GM12878 (cell line): ENCODE data around the gene PSMD1. TPM values are rescaled to one million over a fixed set of nuclear protein-coding genes. Genes with fewer than 3 reads are reported as not detected.

Source experiments
- BACH1 ChIP-seq: fragments of 450-650 bp; IDR thresholded peaks from 2 replicates; pipeline ENCODE4 v1.6.1; 2017; ENCODE audit warnings: mild to moderate bottlenecking, borderline replicate concordance
- ETV6 ChIP-seq, 2 experiments: fragments of 450-650 bp in 1 of 2; IDR thresholded peaks in 1 of 2; conservative IDR thresholded peaks in 1 of 2; 2 replicates each; pipeline ENCODE4 v1.6.1; 2014; ENCODE audit warnings: antibody characterized with exemption in 1 of 2, borderline replicate concordance in 1 of 2, low read depth in 1 of 2, mild to moderate bottlenecking in 1 of 2, moderate library complexity in 1 of 2
- IKZF2 ChIP-seq, 2 experiments: fragments of 450-650 bp; IDR thresholded peaks; 2 replicates each; pipeline ENCODE4 v1.6.1; 2017; ENCODE audit warnings: mild to moderate bottlenecking in 2 of 2, moderate library complexity in 2 of 2
- MXI1 ChIP-seq: fragments of 150-350 bp; IDR thresholded peaks from 2 replicates; pipeline ENCODE4 v1.6.1; 2011; ENCODE audit warnings: low read depth, mild to moderate bottlenecking, inconsistent platforms, low read length, improper control_type of control experiment
- NFIC ChIP-seq: IDR thresholded peaks from 2 replicates; pipeline ENCODE4 v1.6.1; 2012; ENCODE audit warnings: low read depth, mild to moderate bottlenecking, inconsistent platforms, low read length, moderate library complexity
- NFYB ChIP-seq: IDR thresholded peaks from 2 replicates; pipeline ENCODE4 v1.6.1; 2011; ENCODE audit warnings: low read depth, mild to moderate bottlenecking, low read length, improper control_type of control experiment, moderate library complexity; ENCODE audit not compliant: insufficient read depth
- NRF1 ChIP-seq: conservative IDR thresholded peaks from 2 replicates; pipeline ENCODE4 v1.6.1; 2011; ENCODE audit warnings: mild to moderate bottlenecking, low read depth, low read length, improper control_type of control experiment
- POLR2AphosphoS5 ChIP-seq: IDR thresholded peaks from 2 replicates; pipeline ENCODE4 v1.6.1; 2011; ENCODE audit warnings: mild to moderate bottlenecking, low read length, inconsistent platforms
- RAD21 ChIP-seq: IDR thresholded peaks from 2 replicates; pipeline ENCODE4 v1.6.1; 2011; ENCODE audit warnings: mild to moderate bottlenecking, low read depth, low read length, moderate library complexity; ENCODE audit not compliant: insufficient read depth
- RELA ChIP-seq: fragments of 450-650 bp; IDR thresholded peaks from 2 replicates; pipeline ENCODE4 v1.8.0; 2014; ENCODE audit warnings: borderline replicate concordance; ENCODE audit not compliant: partially characterized antibody
- SMAD1 ChIP-seq: fragments of 450-650 bp; IDR thresholded peaks from 2 replicates; pipeline ENCODE4 v1.6.1; 2018; ENCODE audit warnings: mild to moderate bottlenecking, low read depth; ENCODE audit not compliant: partially characterized antibody
- SMAD5 ChIP-seq: IDR thresholded peaks from 2 replicates; pipeline ENCODE4 v1.6.1; 2016; ENCODE audit warnings: antibody characterized with exemption, low read depth
- TAF1 ChIP-seq: IDR thresholded peaks from 2 replicates; pipeline ENCODE4 v1.6.1; 2011; ENCODE audit warnings: mild to moderate bottlenecking, low read depth, low read length, borderline replicate concordance
- polyA plus RNA-seq, 11 experiments: library from polyadenylated mRNA; depleted of rRNA in 4 of 11; unstranded in 6 of 11; stranded (reverse) in 5 of 11; fragments of >200 nt; fragmentation: Nextera tagmentation in 4 of 11; fragmentation: Illumina TruSeq in 1 of 11; extraction: Ambion mirVana in 4 of 11; extraction: Trizol in 1 of 11; gene quantifications; 1 replicate in 1 of 11; 2 replicates in 10 of 11; pipeline versions ENCODE4 v1.2.1 to v1.2.3, GENCODE V29; 2011 to 2016; ENCODE audit warnings: inconsistent platforms in 2 of 11, missing spikeins in 2 of 11, low read depth in 1 of 11
- total RNA-seq, 4 experiments: library from RNA; depleted of rRNA in 3 of 4; stranded (reverse); fragments of >200 nt in 3 of 4; fragmentation: Illumina TruSeq in 1 of 4; extraction: Trizol in 1 of 4; gene quantifications; 2 replicates each; pipeline versions ENCODE4 v1.2.1 to v1.2.3, GENCODE V29; 2013 to 2021
- TF ChIP-seq, protein P1 (sequence below): fragments of 450-650 bp; IDR thresholded peaks from 2 replicates; pipeline ENCODE4 v1.6.1; 2014; ENCODE audit warnings: mild to moderate bottlenecking
- TF ChIP-seq, protein P2 (sequence below): fragments of 450-650 bp; IDR thresholded peaks from 2 replicates; pipeline ENCODE4 v1.6.1; 2016; ENCODE audit warnings: mild to moderate bottlenecking, moderate library complexity, borderline replicate concordance
- TF ChIP-seq, protein P3 (sequence below): IDR thresholded peaks from 2 replicates; pipeline ENCODE4 v1.6.1; 2011; ENCODE audit warnings: low read depth, low read length, improper control_type of control experiment, borderline replicate concordance
- TF ChIP-seq, protein P4 (sequence below): fragments of 450-650 bp; IDR thresholded peaks from 2 replicates; pipeline ENCODE4 v1.6.1; 2017; ENCODE audit warnings: low read depth, mild to moderate bottlenecking, moderate library complexity
- TF ChIP-seq, protein P5 (sequence below): IDR thresholded peaks from 2 replicates; pipeline ENCODE4 v1.6.1; 2011; ENCODE audit warnings: mild to moderate bottlenecking, low read depth, low read length, moderate library complexity; ENCODE audit not compliant: insufficient replicate concordance

PSMD1 gene
- total and polyA plus RNA-seq, 10 of the 15 experiments (the other 5 are each of a cell fraction or from before 2014, with no cell fraction given), result 87.4 to 220 (median 139) TPM

DNA sequence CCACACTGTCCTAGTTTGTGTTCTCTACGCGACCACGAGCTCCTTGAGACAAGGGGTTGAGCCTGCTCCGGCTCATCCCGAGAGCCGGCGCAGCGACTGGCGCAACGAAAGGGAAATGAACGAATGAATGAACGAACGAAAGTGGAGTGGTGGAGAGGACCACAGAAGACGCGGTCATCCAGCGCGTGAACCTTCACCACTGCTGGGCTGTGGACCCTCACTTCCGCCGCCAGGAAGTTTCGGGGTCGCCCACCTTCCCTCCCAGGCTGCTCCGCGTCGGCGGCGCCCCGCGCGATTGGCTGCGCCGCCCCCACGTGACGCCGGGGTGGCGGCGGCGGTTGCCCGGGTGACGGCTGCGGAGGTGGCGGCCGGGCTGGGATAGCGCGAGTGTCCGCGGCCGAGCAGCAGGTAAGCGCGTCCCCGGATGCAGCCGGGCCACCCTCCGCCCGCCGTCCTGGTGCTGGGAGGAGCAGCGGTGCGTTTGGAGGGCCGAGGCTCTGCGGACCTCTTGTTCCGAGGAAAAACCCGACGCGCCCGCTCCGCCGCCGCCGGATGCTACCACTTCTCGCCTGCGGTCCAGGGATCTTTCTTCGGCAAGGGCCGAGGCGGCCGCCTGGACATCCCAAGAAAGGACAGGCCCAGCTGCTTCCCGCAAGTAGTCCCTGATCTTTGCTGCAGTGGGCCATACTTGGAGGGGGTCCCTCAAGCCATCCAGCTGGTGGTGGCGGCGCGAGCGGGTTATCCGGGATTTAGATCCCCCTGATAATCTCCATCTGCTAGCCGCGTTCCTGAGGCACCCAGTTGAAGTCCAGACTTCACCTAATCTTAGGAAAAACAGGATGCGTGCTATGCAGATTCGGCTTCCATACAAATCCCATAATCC, 141.9 kb downstream of the PSMD1 start, which contains the start of gene ARMC9 (continued):
- TF ChIP-seq, protein P1, sequence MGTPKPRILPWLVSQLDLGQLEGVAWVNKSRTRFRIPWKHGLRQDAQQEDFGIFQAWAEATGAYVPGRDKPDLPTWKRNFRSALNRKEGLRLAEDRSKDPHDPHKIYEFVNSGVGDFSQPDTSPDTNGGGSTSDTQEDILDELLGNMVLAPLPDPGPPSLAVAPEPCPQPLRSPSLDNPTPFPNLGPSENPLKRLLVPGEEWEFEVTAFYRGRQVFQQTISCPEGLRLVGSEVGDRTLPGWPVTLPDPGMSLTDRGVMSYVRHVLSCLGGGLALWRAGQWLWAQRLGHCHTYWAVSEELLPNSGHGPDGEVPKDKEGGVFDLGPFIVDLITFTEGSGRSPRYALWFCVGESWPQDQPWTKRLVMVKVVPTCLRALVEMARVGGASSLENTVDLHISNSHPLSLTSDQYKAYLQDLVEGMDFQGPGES, result peak; percentile 62
- TF ChIP-seq NFYB (peak; percentile 87), RELA (peak; percentile 93), POLR2AphosphoS5 (peak; percentile 87), SMAD5 (peak; percentile 77; the same call in 1 of the 2 replicates), IKZF2 (IDR thresholded peaks at IDR 0.05) (peak in 1 of 2 experiments; percentile 40; a peak in 1 of 4 replicates), TAF1 (peak; percentile 51; the same call in 1 of the 2 replicates), BACH1 (peak; percentile 65; the same call in 1 of the 2 replicates), NFIC (no peak), SMAD1 (peak; percentile 44), ETV6 (conservative IDR thresholded peaks at IDR 0.05 in 1 of 2, IDR thresholded peaks at IDR 0.05 in 1 of 2; ENCODE audit: borderline replicate concordance in 1 of 2, low read depth in 1 of 2) (no peak), RAD21 (0 out of 2 replicates have a peak, but pooled peaks have one; percentile 6), NRF1 (no peak), MXI1 (peak; percentile 84; the same call in 1 of the 2 replicates)
- TF ChIP-seq, protein P2, sequence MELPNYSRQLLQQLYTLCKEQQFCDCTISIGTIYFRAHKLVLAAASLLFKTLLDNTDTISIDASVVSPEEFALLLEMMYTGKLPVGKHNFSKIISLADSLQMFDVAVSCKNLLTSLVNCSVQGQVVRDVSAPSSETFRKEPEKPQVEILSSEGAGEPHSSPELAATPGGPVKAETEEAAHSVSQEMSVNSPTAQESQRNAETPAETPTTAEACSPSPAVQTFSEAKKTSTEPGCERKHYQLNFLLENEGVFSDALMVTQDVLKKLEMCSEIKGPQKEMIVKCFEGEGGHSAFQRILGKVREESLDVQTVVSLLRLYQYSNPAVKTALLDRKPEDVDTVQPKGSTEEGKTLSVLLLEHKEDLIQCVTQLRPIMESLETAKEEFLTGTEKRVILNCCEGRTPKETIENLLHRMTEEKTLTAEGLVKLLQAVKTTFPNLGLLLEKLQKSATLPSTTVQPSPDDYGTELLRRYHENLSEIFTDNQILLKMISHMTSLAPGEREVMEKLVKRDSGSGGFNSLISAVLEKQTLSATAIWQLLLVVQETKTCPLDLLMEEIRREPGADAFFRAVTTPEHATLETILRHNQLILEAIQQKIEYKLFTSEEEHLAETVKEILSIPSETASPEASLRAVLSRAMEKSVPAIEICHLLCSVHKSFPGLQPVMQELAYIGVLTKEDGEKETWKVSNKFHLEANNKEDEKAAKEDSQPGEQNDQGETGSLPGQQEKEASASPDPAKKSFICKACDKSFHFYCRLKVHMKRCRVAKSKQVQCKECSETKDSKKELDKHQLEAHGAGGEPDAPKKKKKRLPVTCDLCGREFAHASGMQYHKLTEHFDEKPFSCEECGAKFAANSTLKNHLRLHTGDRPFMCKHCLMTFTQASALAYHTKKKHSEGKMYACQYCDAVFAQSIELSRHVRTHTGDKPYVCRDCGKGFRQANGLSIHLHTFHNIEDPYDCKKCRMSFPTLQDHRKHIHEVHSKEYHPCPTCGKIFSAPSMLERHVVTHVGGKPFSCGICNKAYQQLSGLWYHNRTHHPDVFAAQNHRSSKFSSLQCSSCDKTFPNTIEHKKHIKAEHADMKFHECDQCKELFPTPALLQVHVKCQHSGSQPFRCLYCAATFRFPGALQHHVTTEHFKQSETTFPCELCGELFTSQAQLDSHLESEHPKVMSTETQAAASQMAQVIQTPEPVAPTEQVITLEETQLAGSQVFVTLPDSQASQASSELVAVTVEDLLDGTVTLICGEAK, result peak; percentile 41; the same call in 1 of the 2 replicates
- TF ChIP-seq, protein P3, sequence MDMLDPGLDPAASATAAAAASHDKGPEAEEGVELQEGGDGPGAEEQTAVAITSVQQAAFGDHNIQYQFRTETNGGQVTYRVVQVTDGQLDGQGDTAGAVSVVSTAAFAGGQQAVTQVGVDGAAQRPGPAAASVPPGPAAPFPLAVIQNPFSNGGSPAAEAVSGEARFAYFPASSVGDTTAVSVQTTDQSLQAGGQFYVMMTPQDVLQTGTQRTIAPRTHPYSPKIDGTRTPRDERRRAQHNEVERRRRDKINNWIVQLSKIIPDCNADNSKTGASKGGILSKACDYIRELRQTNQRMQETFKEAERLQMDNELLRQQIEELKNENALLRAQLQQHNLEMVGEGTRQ, result peak; percentile 96
- TF ChIP-seq, protein P4, sequence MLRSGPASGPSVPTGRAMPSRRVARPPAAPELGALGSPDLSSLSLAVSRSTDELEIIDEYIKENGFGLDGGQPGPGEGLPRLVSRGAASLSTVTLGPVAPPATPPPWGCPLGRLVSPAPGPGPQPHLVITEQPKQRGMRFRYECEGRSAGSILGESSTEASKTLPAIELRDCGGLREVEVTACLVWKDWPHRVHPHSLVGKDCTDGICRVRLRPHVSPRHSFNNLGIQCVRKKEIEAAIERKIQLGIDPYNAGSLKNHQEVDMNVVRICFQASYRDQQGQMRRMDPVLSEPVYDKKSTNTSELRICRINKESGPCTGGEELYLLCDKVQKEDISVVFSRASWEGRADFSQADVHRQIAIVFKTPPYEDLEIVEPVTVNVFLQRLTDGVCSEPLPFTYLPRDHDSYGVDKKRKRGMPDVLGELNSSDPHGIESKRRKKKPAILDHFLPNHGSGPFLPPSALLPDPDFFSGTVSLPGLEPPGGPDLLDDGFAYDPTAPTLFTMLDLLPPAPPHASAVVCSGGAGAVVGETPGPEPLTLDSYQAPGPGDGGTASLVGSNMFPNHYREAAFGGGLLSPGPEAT, result peak; percentile 43; the same call in 1 of the 2 replicates
- TF ChIP-seq, protein P5, sequence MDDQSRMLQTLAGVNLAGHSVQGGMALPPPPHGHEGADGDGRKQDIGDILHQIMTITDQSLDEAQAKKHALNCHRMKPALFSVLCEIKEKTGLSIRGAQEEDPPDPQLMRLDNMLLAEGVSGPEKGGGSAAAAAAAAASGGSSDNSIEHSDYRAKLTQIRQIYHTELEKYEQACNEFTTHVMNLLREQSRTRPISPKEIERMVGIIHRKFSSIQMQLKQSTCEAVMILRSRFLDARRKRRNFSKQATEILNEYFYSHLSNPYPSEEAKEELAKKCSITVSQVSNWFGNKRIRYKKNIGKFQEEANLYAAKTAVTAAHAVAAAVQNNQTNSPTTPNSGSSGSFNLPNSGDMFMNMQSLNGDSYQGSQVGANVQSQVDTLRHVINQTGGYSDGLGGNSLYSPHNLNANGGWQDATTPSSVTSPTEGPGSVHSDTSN, result no peak
